H9 (cell line): Measurements from ENCODE around the gene TBXAS1. TPM values are rescaled to one million over a fixed set of nuclear protein-coding genes. Genes with fewer than 3 reads are reported as not detected.

Experiments used
- DNase-seq: peaks from one replicate; pipeline ENCODE4 v3.0.0-alpha.2; 2017
- H2AFZ ChIP-seq: one replicate; pipeline ENCODE4 v1.6.1; 2013; ENCODE audit warnings: mild to moderate bottlenecking, low read length, control low read depth, moderate library complexity
- H2AK5ac ChIP-seq: 2 replicates; pipeline ENCODE4 v1.6.1; 2013; ENCODE audit warnings: low read length, control low read depth, mixed read lengths; ENCODE audit not compliant: insufficient read length
- H2BK120ac ChIP-seq: one replicate; pipeline ENCODE4 v1.6.1; 2013; ENCODE audit warnings: low read depth, mild to moderate bottlenecking, low read length, control low read depth, inconsistent platforms; ENCODE audit not compliant: poor library complexity, severe bottlenecking
- H2BK12ac ChIP-seq: 2 replicates; pipeline ENCODE4 v1.6.1; 2013; ENCODE audit warnings: low read length, control low read depth, mixed read lengths, low read depth; ENCODE audit not compliant: insufficient read length
- H2BK15ac ChIP-seq: 2 replicates; pipeline ENCODE4 v1.6.1; 2013; ENCODE audit warnings: low read depth, low read length, control low read depth
- H2BK20ac ChIP-seq: one replicate; pipeline ENCODE4 v1.6.1; 2013; ENCODE audit warnings: low read depth, mild to moderate bottlenecking, low read length, control low read depth, inconsistent platforms; ENCODE audit not compliant: poor library complexity, severe bottlenecking
- H2BK5ac ChIP-seq: 2 replicates; pipeline ENCODE4 v1.6.1; 2013; ENCODE audit warnings: low read length, control low read depth, mixed read lengths; ENCODE audit not compliant: insufficient read length
- H3K14ac ChIP-seq: 2 replicates; pipeline ENCODE4 v1.6.1; 2013; ENCODE audit warnings: low read length, control low read depth; ENCODE audit not compliant: insufficient read depth
- H3K18ac ChIP-seq: 2 replicates; pipeline ENCODE4 v1.6.1; 2013; ENCODE audit warnings: low read depth, mild to moderate bottlenecking, mixed read lengths, low read length, control low read depth; ENCODE audit not compliant: insufficient read length
- H3K23ac ChIP-seq: 2 replicates; pipeline ENCODE4 v1.6.1; 2013; ENCODE audit warnings: low read length, control low read depth, mixed read lengths, low read depth; ENCODE audit not compliant: insufficient read length
- H3K23me2 ChIP-seq: 2 replicates; pipeline ENCODE4 v1.6.1; 2013; ENCODE audit warnings: low read depth, mild to moderate bottlenecking, mixed read lengths, low read length, control low read depth; ENCODE audit not compliant: insufficient read length, poor library complexity, severe bottlenecking
- H3K27ac ChIP-seq: 2 replicates; pipeline ENCODE4 v1.5.1; 2013; ENCODE audit warnings: low read length, control low read depth, mixed read lengths, low read depth; ENCODE audit not compliant: insufficient read length
- H3K27me3 ChIP-seq: 2 replicates; pipeline ENCODE4 v1.6.1; 2013; ENCODE audit warnings: low read length, control low read depth, inconsistent platforms; ENCODE audit not compliant: insufficient read depth
- H3K4ac ChIP-seq: 2 replicates; pipeline ENCODE4 v1.6.1; 2013; ENCODE audit warnings: low read depth, mild to moderate bottlenecking, control low read depth, inconsistent platforms, low read length, moderate library complexity
- H3K4me1 ChIP-seq: 2 replicates; pipeline ENCODE4 v1.6.1; 2013; ENCODE audit warnings: low read length, control low read depth, inconsistent platforms; ENCODE audit not compliant: insufficient read depth
- H3K4me2 ChIP-seq: 2 replicates; pipeline ENCODE4 v1.6.1; 2013; ENCODE audit warnings: low read length, control low read depth, mixed read lengths; ENCODE audit not compliant: insufficient read length, insufficient read depth
- H3K56ac ChIP-seq: 2 replicates; pipeline ENCODE4 v1.6.1; 2013; ENCODE audit warnings: low read depth, mild to moderate bottlenecking, mixed read lengths, low read length, control low read depth; ENCODE audit not compliant: insufficient read length
- H3K79me1 ChIP-seq: 2 replicates; pipeline ENCODE4 v1.6.1; 2013; ENCODE audit warnings: low read depth, mild to moderate bottlenecking, moderate library complexity, low read length, control low read depth, inconsistent platforms; ENCODE audit not compliant: insufficient read depth, poor library complexity, severe bottlenecking
- H3K79me2 ChIP-seq: 2 replicates; pipeline ENCODE4 v1.6.1; 2013; ENCODE audit warnings: low read length, control low read depth, inconsistent platforms; ENCODE audit not compliant: insufficient read depth
- H3K9ac ChIP-seq: 2 replicates; pipeline ENCODE4 v1.6.1; 2013; ENCODE audit warnings: low read length, control low read depth, mixed read lengths; ENCODE audit not compliant: insufficient read length; ENCODE audit errors: extremely low read depth
- H3K9me3 ChIP-seq: one replicate; pipeline ENCODE4 v1.6.1; 2013; ENCODE audit warnings: low read depth, low read length, inconsistent platforms; ENCODE audit not compliant: control insufficient read depth
- H3T11ph ChIP-seq: one replicate; pipeline ENCODE4 v1.6.1; 2013; ENCODE audit warnings: mild to moderate bottlenecking, low read length, control low read depth, inconsistent platforms
- H4K20me1 ChIP-seq: one replicate; pipeline ENCODE4 v1.6.1; 2013; ENCODE audit not compliant: control insufficient read depth, insufficient read length, insufficient read depth
- H4K5ac ChIP-seq: 2 replicates; pipeline ENCODE4 v1.6.1; 2013; ENCODE audit warnings: low read depth, mild to moderate bottlenecking, mixed read lengths, low read length, control low read depth; ENCODE audit not compliant: insufficient read length
- H4K8ac ChIP-seq: replicated peaks from 2 replicates; pipeline ENCODE4 v1.6.1; 2013; ENCODE audit warnings: low read length, control low read depth, mixed read lengths, low read depth; ENCODE audit not compliant: insufficient read length
- H4K91ac ChIP-seq: 2 replicates; pipeline ENCODE4 v1.6.1; 2013; ENCODE audit warnings: low read depth, mild to moderate bottlenecking, moderate library complexity, mixed read lengths, low read length, control low read depth; ENCODE audit not compliant: insufficient read length
- H3K27ac Mint-ChIP-seq, 3 experiments: 2 replicates in 2 of 3; 3 replicates in 1 of 3; pipeline ENCODE4 v1.8.0; 2020 to 2021; ENCODE audit warnings: mixed read lengths in 3 of 3, mild to moderate bottlenecking in 1 of 3, moderate library complexity in 1 of 3
- H3K27me3 Mint-ChIP-seq: 2 replicates; pipeline ENCODE4 v1.8.0; 2021; ENCODE audit warnings: low read depth, mild to moderate bottlenecking, moderate library complexity, mixed read lengths
- H3K36me3 Mint-ChIP-seq, 3 experiments: 2 replicates in 2 of 3; 3 replicates in 1 of 3; pipeline ENCODE4 v1.8.0; 2020 to 2021; ENCODE audit warnings: low read depth in 3 of 3, mixed read lengths in 3 of 3; ENCODE audit not compliant: insufficient read depth in 1 of 3
- H3K4me1 Mint-ChIP-seq, 2 experiments: 2 replicates each; pipeline ENCODE4 v1.8.0; 2020; ENCODE audit warnings: mixed read lengths in 2 of 2
- H3K4me3 Mint-ChIP-seq, 2 experiments: 2 replicates in 1 of 2; 3 replicates in 1 of 2; pipeline ENCODE4 v1.8.0; 2020 to 2021; ENCODE audit warnings: mild to moderate bottlenecking in 2 of 2, mixed read lengths in 2 of 2, moderate library complexity in 1 of 2
- H3K9me3 Mint-ChIP-seq, 2 experiments: 2 replicates in 1 of 2; 3 replicates in 1 of 2; pipeline ENCODE4 v1.8.0; 2020; ENCODE audit warnings: mild to moderate bottlenecking in 2 of 2, mixed read lengths in 2 of 2, moderate library complexity in 1 of 2
- WGBS: extraction: QIAGEN DNeasy Blood & Tissue Kit; methylation state at CpG from one replicate; pipeline ENCODE4 v1.1.7; 2013; ENCODE audit warnings: missing lambda C conversion rate, low lambda C conversion rate, mixed read lengths; ENCODE audit not compliant: insufficient read length; ENCODE audit errors: extremely low coverage; 5-methylcytosine and 5-hydroxymethylcytosine counted together
- total RNA-seq: library from RNA; stranded (reverse); gene quantifications from 2 replicates; pipeline ENCODE4 v1.2.1, GENCODE V29; 2021
- TF ChIP-seq, protein P1 (sequence below): fragments of 200-600 bp; sonication (generic); conservative IDR thresholded peaks from 3 replicates; pipeline ENCODE4 v1.8.0; 2021; ENCODE audit warnings: antibody characterized with exemption, mild to moderate bottlenecking

TBXAS1 gene
- total RNA-seq, 1 experiment from 2014 or later: 0.39 TPM

DNA sequence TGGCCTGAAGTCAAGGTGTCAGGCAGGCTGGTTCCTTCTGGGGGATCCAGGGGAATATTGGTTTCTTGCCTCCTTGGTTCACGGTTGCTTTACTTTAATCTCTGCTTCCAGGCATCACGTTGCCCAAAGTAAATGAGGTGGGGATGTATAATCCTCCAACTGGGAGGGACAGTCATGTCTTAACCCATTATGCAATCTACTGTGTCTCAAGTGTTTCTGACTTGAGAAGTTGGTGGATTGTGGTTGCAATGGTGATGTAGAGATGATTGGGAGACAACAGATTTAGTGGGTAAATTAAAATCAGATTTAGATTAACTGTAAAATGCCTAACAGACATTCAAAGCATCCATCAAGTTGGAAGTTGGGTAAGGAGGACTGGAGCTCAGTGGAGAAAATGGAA lies 32.7 kb downstream of the TBXAS1 start:
- Mint-ChIP-seq H3K9me3 (peaks cover 11 to 16% of the 10 kb centered on the region in 2 experiments), H3K27me3 (peaks cover 9% of the 10 kb centered on the region; the same call in 1 of the 2 replicates), H3K4me3 (no peak overlapping the region), H3K36me3 (peaks cover 0 to 2% (median 2%) of the 10 kb centered on the region in 3 experiments; a peak in 3 of 7 replicates), H3K27ac (no peak overlapping the region), H3K4me1 (no peaks in the 10 kb centered on the region)
- H2BK12ac ChIP-seq: no peak overlapping the region
- no peaks in the 10 kb centered on the region for H3K27me3 ChIP-seq
- H4K20me1 ChIP-seq: no peaks in the 10 kb centered on the region
- no peak overlapping the region for H3K27ac ChIP-seq
- H3K23me2 ChIP-seq: no peaks in the 10 kb centered on the region
- H3K56ac ChIP-seq: no peak overlapping the region
- H3T11ph ChIP-seq: no peak overlapping the region
- H4K91ac ChIP-seq: no peak overlapping the region
- H3K23ac ChIP-seq: no peak overlapping the region
- no peak overlapping the region for H2AFZ ChIP-seq
- H3K79me1 ChIP-seq: no peaks in the 10 kb centered on the region
- TF ChIP-seq, protein P1, sequence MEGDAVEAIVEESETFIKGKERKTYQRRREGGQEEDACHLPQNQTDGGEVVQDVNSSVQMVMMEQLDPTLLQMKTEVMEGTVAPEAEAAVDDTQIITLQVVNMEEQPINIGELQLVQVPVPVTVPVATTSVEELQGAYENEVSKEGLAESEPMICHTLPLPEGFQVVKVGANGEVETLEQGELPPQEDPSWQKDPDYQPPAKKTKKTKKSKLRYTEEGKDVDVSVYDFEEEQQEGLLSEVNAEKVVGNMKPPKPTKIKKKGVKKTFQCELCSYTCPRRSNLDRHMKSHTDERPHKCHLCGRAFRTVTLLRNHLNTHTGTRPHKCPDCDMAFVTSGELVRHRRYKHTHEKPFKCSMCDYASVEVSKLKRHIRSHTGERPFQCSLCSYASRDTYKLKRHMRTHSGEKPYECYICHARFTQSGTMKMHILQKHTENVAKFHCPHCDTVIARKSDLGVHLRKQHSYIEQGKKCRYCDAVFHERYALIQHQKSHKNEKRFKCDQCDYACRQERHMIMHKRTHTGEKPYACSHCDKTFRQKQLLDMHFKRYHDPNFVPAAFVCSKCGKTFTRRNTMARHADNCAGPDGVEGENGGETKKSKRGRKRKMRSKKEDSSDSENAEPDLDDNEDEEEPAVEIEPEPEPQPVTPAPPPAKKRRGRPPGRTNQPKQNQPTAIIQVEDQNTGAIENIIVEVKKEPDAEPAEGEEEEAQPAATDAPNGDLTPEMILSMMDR: no peak
- H3K4me1 ChIP-seq: no peaks in the 10 kb centered on the region
- H4K8ac ChIP-seq: no peak overlapping the region
- H3K4ac ChIP-seq: no peak overlapping the region
- no peak overlapping the region for H3K14ac ChIP-seq
- no peak overlapping the region for H2BK120ac ChIP-seq
- WGBS: no CpG with 5 or more reads among the region's 2 CpGs
- H2AK5ac ChIP-seq: no peak overlapping the region
- H2BK15ac ChIP-seq: no peak overlapping the region
- no peak overlapping the region for H3K18ac ChIP-seq
- no peaks in the 10 kb centered on the region for H3K79me2 ChIP-seq
- no peak overlapping the region for H2BK5ac ChIP-seq
- no peak overlapping the region for H3K9ac ChIP-seq
- no peak overlapping the region for H3K4me2 ChIP-seq
- H3K9me3 ChIP-seq: no peaks in the 10 kb centered on the region
- no peak for DNase-seq
- no peak overlapping the region for H4K5ac ChIP-seq
- H2BK20ac ChIP-seq: no peak overlapping the region
